NCI-H128 (cell line): ENCODE data around the gene IL1R2.
"Not testable (repeated sequence)": the region's sequence is repeated elsewhere in the genome, so short reads cannot be mapped to it uniquely, and the experiment has no call there.

Source experiments
- DNase-seq: peaks from one replicate; lab custom pipeline; 2025; ENCODE audit not compliant: unreplicated experiment; lab: John Stamatoyannopoulos, UW

IL1R2 gene

DNA sequence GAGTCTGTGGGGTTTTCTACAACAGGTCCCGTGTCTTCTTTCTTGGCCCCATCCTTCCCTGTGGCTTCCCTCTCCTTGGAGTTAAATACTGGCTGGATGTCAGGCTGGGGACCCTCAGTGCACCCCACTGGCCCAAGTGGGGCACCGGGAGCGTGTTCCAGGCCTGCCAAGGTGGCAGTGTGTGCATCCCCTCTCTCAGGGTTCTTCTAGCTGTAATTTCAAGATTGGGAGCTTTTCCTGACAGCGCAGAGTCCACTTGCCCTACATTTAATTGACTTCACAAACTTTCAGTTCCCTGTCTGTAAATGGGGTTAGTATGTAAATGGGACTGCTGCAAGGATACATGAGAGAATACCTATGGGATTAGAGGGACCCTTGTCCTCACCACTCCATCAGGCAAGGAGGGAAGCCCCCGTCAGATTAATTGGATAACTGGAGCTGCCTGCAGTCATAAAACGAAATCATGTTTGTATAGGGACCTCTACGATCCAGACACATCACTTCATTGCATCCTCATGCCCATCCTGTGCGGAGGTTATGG lies 66.6 kb downstream of the IL1R2 start:
- DNase-seq: no peak

DNA sequence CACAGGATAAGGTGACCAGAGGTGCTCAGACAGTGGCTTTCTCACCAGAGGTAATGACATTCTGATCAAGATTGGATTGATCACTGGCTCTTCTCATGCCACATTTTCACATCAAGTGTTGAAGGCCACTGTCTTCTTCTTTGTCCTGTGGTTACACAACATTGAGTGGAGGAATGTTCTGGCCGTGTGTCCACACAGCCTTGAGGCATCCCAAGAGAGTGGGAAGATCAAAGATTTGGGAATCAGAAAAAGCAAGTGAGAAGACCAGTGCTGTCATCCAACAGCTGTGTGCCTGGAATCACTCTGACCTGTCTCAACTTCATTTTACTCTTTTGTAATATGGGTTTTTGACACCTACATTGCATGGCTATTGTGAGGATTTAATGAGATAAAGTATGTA lies 67.4 kb downstream of the IL1R2 start:
- DNase-seq: no peak

DNA sequence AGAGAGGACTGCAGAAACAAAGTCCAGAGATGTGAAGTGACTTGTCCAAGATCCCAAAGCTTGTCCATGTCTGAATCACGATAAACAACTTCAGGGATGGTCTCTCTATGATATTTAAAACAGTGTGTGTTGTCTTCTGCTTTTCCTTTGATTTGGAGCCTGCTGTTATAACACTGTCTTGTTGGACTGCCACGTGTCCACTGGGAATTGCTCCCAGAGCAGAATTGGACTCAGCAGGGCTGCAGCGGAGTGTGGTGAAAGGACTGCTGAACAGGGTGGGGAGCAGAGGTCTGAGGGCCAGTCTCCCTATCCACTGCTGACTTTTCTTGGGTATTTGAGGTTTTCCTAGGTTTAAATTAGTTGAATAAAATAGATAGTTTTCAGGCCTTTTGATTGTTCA lies 68.3 kb downstream of the IL1R2 start:
- no peak for DNase-seq

DNA sequence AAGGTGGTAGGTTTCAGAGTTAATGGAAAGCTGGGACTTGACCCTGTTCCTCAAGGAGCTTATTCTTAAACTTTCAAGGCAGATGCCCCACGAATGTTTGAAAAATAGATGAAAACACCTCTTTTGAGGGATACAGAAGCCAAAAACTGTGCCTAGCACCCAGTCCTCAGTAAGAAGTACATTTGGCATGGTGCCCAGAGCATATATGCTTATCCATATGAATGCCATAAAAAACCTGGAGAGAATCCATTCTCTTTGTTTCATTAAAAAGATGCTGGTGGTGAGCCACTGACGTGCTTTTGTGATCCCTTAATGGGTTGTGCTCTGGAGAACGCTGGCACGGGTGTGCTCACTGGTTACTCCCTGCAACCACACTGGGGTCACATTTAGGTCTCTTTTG lies 69.0 kb downstream of the IL1R2 start:
- no peak for DNase-seq

DNA sequence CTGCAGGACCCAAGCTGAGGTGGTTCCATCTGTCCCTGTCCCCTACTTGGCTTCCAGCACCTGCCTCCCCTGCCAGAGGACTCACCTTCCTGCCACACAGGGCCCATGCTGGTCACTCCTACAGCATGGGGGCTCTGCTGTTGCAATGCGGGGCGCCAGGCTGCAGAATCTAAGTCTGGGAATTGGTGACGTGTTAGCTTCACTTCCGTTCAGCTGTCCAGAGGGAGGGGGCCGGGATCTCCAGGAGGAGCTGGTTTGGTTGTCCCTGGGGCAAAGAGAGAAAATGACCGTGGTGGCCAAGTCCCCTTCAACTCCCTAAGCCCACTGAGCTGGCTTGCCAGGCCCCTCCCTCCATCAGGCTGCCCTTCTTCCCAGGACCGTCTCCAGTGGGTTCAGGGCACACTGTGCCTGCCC lies 69.5 kb downstream of the IL1R2 start:
- DNase-seq: no peak

DNA sequence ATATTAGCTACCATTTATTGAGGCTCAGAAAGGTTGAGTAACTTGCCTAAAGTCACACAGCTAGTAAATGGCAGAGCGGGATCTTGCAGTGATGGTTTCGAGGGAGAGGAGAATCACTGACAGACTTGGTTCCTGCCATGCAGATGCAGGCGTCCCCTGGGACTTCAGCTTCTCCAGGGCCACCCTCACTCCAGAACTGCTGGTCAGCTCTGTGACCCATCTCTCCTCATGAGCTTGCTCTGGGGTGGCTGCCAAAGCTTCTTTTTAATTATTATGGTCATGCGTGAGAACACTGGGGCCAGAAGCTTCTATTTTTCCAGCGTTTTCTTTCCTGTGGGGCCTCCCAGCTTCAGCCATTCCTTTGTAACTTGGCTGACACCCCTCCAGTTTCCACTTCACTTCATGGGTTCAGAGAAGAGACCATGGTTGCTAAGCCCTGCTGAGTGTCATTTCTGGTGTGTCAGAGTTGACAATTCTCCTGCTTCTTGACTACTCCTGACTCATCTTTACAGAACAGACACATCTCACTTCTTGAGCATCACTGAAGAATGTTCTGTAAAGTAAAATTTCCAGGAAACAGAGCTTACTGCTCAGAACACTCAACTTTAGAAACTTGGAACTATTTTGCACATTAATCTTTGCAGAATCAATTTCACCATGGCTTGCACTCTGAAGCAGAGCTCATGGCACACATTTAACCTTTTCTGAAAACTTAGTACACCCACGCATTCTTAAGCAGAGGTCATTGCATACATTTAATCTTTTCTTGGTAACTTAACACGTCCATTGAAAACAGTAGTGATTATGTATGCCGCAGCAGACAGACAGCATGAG lies 70.4 kb downstream of the IL1R2 start:
- no peak for DNase-seq

DNA sequence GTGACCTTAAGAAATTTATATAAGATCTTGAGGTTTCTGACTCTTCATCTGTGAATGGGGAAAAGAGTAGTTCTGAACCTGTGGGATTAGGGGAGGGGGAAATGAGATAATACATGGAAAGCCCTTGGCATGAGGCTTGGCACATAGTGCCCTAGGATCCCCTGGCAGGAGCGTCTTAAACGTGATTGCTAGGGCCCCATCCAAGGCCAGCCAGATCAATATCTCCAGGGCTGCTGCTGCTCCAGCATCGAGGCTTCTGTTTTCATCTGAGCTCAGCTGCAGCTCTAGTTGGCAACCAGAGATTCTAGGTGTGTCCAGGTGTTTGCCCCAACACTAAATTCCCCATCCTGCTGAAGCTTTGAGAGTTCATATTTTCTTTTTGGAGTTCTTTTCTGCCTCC lies 71.0 kb downstream of the IL1R2 start:
- no peak for DNase-seq

DNA sequence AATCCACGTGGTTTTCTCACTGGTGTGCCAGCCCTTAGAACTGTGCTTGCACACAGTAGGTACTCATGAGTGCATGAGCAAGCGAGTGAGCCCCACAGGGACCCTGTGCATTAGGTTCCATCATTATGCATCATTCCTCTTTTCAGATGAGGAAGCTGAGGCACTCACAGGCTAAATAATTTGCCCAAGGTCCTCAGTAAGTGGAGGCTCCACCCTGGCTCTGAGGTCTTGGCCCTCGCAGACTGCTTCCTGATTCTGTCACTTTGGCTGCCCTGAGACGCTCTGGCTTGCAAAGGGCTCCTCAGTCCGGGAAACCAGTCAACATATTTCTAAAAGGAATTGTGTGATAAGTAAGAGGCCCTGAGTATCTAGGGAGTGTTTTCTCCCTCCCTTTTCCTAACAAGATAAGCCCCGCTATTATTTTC lies 71.7 kb downstream of the IL1R2 start:
- no peak for DNase-seq

DNA sequence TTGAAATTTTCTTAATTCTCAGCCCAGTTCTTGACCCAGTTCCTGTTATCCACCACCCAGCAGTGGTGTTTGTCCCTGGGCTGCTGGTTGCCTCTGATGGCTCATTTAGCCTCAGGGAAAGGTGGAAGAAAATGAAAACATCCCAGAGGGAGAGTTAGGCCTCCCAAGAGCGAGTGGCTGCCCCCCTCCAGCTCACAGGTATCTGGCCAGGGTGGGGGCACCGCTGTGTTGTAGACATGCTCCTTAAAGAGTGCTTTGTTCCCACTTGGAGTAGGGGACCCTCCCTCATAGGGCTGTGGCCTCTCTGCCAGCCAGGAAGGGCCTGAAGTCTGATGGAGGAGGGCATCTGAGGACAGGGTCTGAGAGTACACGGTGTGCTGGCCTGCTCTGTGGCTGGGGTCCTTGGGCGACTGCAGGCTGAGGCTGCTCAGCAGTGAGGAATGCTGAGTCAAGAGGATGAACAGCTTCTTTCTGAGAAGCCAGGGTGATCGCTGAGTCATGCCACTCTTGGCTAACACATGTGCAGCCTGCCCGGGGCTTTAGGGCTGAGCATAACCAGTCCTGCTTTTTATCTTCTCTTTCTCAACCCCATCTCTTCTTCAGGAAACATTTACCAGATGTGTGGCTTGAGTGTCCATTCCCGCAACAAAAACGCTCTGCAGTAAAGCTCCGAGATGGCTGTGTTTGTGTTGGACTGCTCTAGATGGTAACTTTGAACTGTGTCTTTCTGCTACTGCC lies 72.3 kb downstream of the IL1R2 start:
- no peak for DNase-seq

DNA sequence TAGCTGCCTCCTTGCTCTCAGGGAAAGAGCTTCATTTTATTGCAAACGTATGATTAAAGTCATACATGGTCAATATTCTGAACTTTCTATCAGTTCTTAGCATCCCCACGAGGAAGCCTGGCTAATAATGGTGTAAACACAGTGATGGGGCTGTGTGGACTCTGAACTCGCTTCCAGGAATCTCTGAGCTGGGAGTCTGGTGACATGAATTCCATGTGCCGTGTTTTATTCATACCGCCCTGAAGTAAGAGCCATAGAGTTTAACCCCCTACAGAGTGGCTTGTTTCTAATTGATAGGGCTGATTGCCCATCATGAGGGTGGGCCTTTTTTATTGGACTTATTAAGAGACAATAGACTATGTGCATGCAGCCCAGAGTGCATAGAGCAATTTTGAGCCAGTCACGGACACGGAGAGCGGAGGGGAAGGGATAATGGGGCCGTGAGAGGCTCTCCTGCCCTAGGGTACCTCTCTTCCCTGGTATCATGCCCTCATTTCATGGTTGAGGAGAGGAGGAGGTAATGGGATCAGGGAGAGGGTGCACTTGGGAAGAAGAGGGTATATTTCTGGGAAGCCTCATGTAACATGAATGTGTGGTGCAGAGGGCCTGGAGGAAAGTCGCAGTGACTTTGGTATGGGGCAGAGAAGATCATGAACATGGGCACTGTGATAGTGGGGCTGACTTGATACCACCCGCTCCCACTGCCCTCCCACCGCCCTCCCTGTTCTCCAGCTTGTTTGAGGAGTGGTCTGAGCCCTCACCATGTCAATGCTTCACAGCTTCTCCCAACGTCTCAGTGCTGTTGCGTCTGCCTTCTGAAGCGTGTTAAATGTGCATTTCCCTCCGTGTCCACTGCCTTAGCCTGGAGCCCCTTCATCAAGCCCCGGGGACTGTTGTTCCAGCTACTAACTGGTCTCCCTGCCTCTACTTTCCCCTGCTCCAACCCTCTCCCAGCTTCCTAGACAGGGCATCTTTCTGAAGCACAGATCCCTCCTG lies 73.2 kb downstream of the IL1R2 start:
- DNase-seq: no peak

DNA sequence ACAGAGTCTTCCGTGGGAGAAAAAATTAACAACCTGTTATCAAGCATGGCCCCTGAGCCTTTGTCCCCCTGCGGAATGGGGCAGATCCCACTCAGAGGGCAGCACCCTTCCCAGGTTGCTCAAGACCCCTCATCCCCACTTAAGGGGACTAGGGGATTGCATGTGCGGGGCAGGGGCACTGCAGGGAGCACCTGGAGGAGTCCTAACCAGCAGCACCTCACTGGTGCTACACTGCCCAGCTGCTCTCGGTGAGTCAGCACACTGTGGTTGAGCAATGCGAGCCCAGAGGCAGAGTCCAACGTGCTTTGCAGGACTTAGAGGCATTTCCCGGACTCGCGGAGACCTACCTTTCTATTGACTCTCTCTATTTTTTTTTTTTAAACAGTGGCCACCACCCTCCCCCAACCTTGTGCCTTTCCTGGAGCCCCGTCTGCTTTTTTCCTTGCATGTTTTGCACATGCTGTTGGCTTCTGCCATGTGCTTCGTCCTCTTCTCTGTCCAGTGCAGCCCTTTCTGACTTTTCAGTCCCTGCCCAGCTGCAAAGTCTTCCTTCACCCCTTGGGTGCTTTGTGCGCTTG lies 74.0 kb downstream of the IL1R2 start:
- DNase-seq: no peak

DNA sequence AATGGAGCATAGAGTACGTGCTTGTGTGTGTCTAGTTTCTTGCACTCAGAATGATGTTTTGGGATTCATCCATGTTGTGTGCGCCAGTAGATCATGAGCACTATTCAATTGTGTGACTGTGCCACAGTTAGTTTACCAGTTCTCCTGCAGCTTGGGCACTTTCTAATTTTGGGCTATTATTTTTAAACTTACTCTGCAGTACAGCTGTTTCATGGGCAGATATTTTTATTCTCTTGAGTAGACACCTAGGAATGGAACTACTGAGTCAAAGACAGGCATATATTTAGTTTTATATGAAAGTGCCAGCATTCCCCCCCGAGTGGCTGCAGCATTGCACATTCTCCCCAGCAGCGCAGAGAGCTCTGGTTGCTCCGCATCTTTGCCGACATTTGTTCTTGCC lies 74.8 kb downstream of the IL1R2 start:
- no peak for DNase-seq

DNA sequence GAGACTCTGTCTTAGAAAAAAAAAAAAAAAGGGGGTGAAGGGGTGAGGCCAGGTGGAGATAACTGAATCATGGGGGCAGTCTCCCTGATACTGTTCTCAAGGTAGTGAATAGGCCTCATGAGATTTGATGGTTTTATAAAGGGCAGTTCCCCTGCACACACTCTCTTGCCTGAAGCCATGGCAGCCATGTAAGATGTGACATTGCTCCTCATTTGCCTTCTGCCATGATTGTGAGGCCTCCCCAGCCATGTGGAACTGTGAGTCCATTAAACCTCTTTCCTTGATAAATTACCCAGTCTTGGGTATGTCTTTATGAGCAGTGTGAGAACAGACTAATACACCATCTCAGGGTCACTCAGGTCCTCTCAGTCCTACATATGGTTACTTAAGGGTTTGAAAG lies 76.4 kb downstream of the IL1R2 start:
- DNase-seq: not testable (repeated sequence)

DNA sequence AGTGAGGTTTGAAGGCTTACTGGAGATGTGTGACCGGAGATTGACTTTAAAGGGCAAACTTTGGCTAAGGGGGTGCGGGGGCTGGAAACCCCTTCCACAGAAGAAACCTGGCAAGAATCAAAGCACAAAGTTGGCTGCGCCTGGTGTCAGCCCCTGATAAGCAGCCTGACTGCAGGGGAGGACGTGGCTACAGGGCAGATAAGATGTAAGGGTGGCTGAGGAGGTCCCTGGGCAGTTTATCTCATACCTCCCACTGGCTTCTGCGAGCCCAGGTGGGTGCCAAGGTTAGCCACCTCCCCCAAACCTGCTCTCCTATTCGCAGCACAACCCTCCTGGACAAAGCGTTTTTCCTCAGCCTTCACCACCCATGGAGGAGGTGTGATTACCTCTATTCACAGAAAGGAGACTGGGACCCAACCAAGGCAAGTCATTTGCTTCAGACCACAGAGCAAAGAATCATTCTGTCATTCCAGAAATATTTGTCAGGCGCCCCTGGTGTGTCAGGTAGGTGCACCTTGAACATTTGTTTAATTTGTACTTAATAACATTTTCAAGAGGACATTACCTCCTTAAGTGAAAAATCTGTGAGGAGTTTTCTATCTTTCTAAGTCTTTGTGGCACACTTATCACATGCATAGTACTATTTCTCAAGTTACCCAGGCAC lies 77.7 kb downstream of the IL1R2 start:
- no peak for DNase-seq

DNA sequence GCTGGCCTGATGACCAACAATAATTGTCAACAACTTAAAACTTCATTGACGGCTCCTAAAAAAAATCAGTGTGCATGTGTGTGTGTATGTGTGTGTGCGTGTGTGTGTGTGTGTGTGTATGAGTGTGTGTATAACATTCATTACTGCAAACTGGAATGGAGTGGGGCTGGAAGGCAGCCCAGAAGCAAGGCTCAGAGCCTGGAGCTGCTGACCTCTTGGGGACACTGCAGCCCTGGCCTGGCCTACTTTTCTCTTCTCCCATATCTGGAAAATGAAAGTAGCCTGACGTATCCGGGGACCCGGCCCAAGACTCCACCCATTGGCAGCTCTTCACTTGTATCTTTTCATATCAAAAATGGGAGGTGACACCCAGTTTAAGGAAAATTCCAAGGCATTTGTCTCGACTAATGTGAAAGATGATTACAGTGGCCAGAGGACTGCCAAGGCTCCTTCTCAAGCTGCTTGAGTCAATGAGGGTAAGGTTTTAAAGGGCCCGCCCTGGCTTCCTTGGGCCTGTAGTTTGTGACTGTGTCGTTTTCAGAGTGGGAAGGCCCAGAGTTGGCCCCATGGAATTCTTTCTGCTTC lies 78.4 kb downstream of the IL1R2 start:
- DNase-seq: no peak

DNA sequence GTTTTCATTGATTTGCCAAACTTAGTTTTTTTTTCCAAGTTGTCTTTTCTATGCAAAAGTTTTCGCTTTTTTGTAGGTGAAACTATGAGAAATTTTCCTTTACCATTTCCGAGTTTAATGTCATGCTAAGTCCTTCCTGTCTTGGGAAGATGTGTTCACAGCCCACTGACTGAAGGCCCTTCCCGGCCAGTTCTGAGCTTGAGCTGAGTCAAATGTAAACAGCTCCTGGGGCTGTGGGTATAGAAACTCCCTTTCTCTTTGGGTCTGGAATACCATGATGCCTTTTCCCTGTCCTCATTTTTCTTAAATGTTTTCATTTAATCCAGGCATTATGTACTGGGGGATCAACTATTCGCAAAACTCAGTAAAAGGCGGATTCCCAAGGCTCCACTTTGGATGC lies 81.0 kb downstream of the IL1R2 start:
- DNase-seq: no peak

DNA sequence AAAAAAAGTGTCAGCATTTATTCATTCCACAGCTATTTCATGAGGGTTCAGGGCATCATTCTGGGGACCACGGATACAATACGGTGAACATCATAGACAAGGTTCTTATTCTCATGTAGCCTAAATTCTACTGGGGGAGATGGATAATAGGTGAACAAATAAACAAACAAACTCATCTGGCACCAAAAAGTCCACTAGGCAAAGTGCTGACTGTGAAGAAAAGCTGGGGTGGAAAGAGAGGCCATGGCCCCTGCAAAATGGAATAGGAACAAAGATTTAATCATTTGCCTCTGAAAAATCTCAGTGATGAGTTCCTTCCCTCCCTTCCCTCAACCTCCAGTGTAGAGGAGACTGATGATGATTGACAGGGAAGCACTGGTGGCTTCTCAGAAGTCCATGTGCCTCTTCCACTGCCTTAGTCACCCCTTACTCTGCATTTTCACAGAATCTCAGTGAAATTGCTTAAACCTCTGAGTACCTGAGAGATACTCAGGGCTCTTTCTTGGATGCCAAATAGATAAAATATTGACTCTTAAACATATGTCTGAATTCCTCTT lies 81.5 kb downstream of the IL1R2 start:
- DNase-seq: no peak

DNA sequence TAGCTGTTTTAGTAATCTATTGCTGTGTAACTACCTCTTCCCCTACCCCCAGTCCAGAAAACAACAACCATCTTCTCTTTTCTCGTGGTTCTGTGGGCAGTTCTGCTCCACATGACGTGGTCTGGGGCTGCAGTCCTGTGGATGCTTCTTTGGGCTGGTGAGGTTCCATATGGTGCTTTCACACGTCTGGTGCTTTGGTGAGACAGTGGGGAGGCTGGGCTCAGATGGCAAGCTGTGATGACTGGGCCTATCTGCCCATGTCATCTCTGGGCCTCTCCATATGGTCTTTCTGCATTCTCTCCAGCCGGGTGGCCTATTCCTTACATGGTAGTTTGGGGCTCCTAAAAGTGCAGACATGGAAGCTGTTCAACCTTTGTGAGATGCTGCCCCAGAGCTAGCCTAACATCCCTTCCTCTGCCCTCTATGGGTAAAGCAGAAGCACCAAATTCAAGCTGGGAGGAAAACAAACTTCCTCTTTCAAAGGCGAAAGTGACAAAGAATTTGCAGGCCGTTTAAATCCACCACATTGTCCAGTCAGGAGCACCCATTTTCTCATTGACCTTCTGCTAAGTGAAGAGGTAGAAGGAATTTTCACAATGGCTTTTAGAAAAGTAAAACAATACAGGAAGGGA lies 82.5 kb downstream of the IL1R2 start:
- DNase-seq: no peak

DNA sequence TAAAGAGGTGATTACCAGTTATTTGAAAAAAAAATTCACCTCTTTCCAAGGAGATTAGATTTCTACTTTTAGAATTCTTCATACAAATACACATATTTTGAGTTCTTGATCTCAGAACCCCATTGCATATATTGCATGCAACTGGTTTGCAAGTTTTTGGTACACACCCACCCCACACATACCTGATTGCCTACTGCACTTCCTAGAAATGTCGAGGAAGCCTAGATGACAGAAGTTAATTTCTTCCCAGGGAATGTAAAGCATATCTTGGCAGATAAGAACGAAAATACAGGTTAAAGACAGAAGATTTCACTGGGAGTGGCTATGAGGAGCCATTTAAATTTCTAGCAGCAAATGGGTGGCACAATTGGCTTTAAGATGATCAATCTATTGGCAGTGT lies 83.7 kb downstream of the IL1R2 start:
- no peak for DNase-seq
